ENCODE measurements around the gene SPTBN1. TPM values are rescaled to one million over a fixed set of nuclear protein-coding genes. Genes with fewer than 3 reads are reported as not detected.
A peak's percentile ranks its signal among the peaks of the same experiment; 100 is the strongest.

The SPTBN1 gene
- total RNA-seq, 1 donor from 2014 or later, result 53.8 TPM

- DNase-seq, result peak; percentile 51
- H3K9me3 Mint-ChIP-seq, result no peaks in the 10 kb centered on the region
- H3K27me3 Mint-ChIP-seq, result peaks cover 9% of the 10 kb centered on the region
- no peak overlapping the region for H3K27ac Mint-ChIP-seq
- H3K4me3 Mint-ChIP-seq, result no peak overlapping the region
- H3K4me1 Mint-ChIP-seq, result no peaks in the 10 kb centered on the region
- no peaks in the 10 kb centered on the region for H3K36me3 Mint-ChIP-seq (ENCODE audit: low read depth)
- intact Hi-C loops (cut with micrococcal nuclease), result no loop called here
Measured at GRCh38 chr2:54469484-54470053, 13.4 kb downstream of the SPTBN1 start.

- no peak overlapping the region for H3K27ac Mint-ChIP-seq
- intact Hi-C loops (cut with micrococcal nuclease), result no loop called here
- H3K4me1 Mint-ChIP-seq, result no peaks in the 10 kb centered on the region
- DNase-seq, result peak; percentile 26
- no peaks in the 10 kb centered on the region for H3K36me3 Mint-ChIP-seq (ENCODE audit: low read depth)
- H3K27me3 Mint-ChIP-seq, result peaks cover 5% of the 10 kb centered on the region
- no peak overlapping the region for H3K4me3 Mint-ChIP-seq
- no peaks in the 10 kb centered on the region for H3K9me3 Mint-ChIP-seq
Measured at GRCh38 chr2:54470266-54470938, 14.3 kb downstream of the SPTBN1 start.

GRCh38 chr2:54471221-54471711 is 15.1 kb downstream of the SPTBN1 start:
- no peaks in the 10 kb centered on the region for H3K4me1 Mint-ChIP-seq
- H3K36me3 Mint-ChIP-seq (ENCODE audit: low read depth), result no peaks in the 10 kb centered on the region
- peak; percentile 29 for DNase-seq
- H3K4me3 Mint-ChIP-seq, result no peak overlapping the region
- H3K27ac Mint-ChIP-seq, result no peak overlapping the region
- H3K9me3 Mint-ChIP-seq, result no peaks in the 10 kb centered on the region
- intact Hi-C loops (cut with micrococcal nuclease), result loop anchor here (1.0 kb wide), 1 partner anchor 20 kb away; no protein-coding TSS in a partner anchor
- peaks cover 5% of the 10 kb centered on the region for H3K27me3 Mint-ChIP-seq

GRCh38 chr2:54473851-54474250 is 17.7 kb downstream of the SPTBN1 start:
- peaks cover 2% of the 10 kb centered on the region for H3K27me3 Mint-ChIP-seq
- no peak for DNase-seq

GRCh38 chr2:54475285-54475684 is 19.2 kb downstream of the SPTBN1 start:
- Mint-ChIP-seq H3K4me3 (no peak overlapping the region), H3K36me3 (ENCODE audit: low read depth) (no peaks in the 10 kb centered on the region), H3K4me1 (no peaks in the 10 kb centered on the region), H3K27me3 (peaks cover 2% of the 10 kb centered on the region), H3K9me3 (no peaks in the 10 kb centered on the region), H3K27ac (no peak overlapping the region)
- intact Hi-C loops (cut with micrococcal nuclease), result no loop called here
- DNase-seq, result no peak

More at GRCh38 chr2:54473851-54474250, 17.7 kb downstream of the SPTBN1 start:
- Mint-ChIP-seq H3K36me3 (ENCODE audit: low read depth) (no peaks in the 10 kb centered on the region), H3K4me1 (no peaks in the 10 kb centered on the region), H3K9me3 (no peaks in the 10 kb centered on the region), H3K4me3 (no peak overlapping the region), H3K27ac (no peak overlapping the region)
- intact Hi-C loops (cut with micrococcal nuclease), result no loop called here

GRCh38 chr2:54475919-54476318 is 19.8 kb downstream of the SPTBN1 start:
- intact Hi-C loops (cut with micrococcal nuclease), result no loop called here
- H3K36me3 Mint-ChIP-seq (ENCODE audit: low read depth), result no peaks in the 10 kb centered on the region
- H3K9me3 Mint-ChIP-seq, result no peaks in the 10 kb centered on the region
- H3K27me3 Mint-ChIP-seq, result peaks cover 2% of the 10 kb centered on the region
- DNase-seq, result no peak
- no peaks in the 10 kb centered on the region for H3K4me1 Mint-ChIP-seq
- H3K4me3 Mint-ChIP-seq, result no peak overlapping the region
- H3K27ac Mint-ChIP-seq, result no peak overlapping the region

GRCh38 chr2:54476852-54477251 is 20.7 kb downstream of the SPTBN1 start:
- intact Hi-C loops (cut with micrococcal nuclease), result no loop called here

GRCh38 chr2:54477896-54478295 is 21.8 kb downstream of the SPTBN1 start:
- H3K27me3 Mint-ChIP-seq, result peaks cover 2% of the 10 kb centered on the region

More at GRCh38 chr2:54476852-54477251, 20.7 kb downstream of the SPTBN1 start:
- Mint-ChIP-seq H3K27ac (no peak overlapping the region), H3K9me3 (no peaks in the 10 kb centered on the region), H3K4me1 (no peaks in the 10 kb centered on the region), H3K36me3 (ENCODE audit: low read depth) (no peaks in the 10 kb centered on the region), H3K27me3 (peaks cover 2% of the 10 kb centered on the region), H3K4me3 (no peak overlapping the region)
- no peak for DNase-seq

GRCh38 chr2:54478899-54479298 is 22.8 kb downstream of the SPTBN1 start:
- H3K27ac Mint-ChIP-seq, result no peak overlapping the region
- H3K4me3 Mint-ChIP-seq, result no peak overlapping the region
- intact Hi-C loops (cut with micrococcal nuclease), result no loop called here
- peaks cover 2% of the 10 kb centered on the region for H3K27me3 Mint-ChIP-seq
- no peaks in the 10 kb centered on the region for H3K4me1 Mint-ChIP-seq
- no peaks in the 10 kb centered on the region for H3K36me3 Mint-ChIP-seq (ENCODE audit: low read depth)
- no peak for DNase-seq
- H3K9me3 Mint-ChIP-seq, result no peaks in the 10 kb centered on the region

More at GRCh38 chr2:54477896-54478295, 21.8 kb downstream of the SPTBN1 start:
- Mint-ChIP-seq H3K27ac (no peak overlapping the region), H3K9me3 (no peaks in the 10 kb centered on the region), H3K4me1 (no peaks in the 10 kb centered on the region), H3K4me3 (no peak overlapping the region), H3K36me3 (ENCODE audit: low read depth) (no peaks in the 10 kb centered on the region)
- intact Hi-C loops (cut with micrococcal nuclease), result no loop called here
- no peak for DNase-seq

- H3K27me3 Mint-ChIP-seq, result peaks cover 2% of the 10 kb centered on the region
- DNase-seq, result no peak
- H3K9me3 Mint-ChIP-seq, result no peaks in the 10 kb centered on the region
- no peaks in the 10 kb centered on the region for H3K36me3 Mint-ChIP-seq (ENCODE audit: low read depth)
- no peaks in the 10 kb centered on the region for H3K4me1 Mint-ChIP-seq
- intact Hi-C loops (cut with micrococcal nuclease), result no loop called here
- H3K4me3 Mint-ChIP-seq, result no peak overlapping the region
- H3K27ac Mint-ChIP-seq, result no peak overlapping the region
Measured at GRCh38 chr2:54479424-54479823, 23.3 kb downstream of the SPTBN1 start.

- intact Hi-C loops (cut with micrococcal nuclease), result no loop called here
- H3K4me3 Mint-ChIP-seq, result no peak overlapping the region
- no peak for DNase-seq
- H3K27ac Mint-ChIP-seq, result no peak overlapping the region
- H3K9me3 Mint-ChIP-seq, result no peaks in the 10 kb centered on the region
- peaks cover 2% of the 10 kb centered on the region for H3K27me3 Mint-ChIP-seq
- H3K4me1 Mint-ChIP-seq, result no peaks in the 10 kb centered on the region
- no peaks in the 10 kb centered on the region for H3K36me3 Mint-ChIP-seq (ENCODE audit: low read depth)
Measured at GRCh38 chr2:54480025-54480424, 23.9 kb downstream of the SPTBN1 start.

- no peak overlapping the region for H3K4me3 Mint-ChIP-seq
- peaks cover 2% of the 10 kb centered on the region for H3K27me3 Mint-ChIP-seq
- H3K27ac Mint-ChIP-seq, result no peak overlapping the region
- intact Hi-C loops (cut with micrococcal nuclease), result no loop called here
- H3K36me3 Mint-ChIP-seq (ENCODE audit: low read depth), result no peaks in the 10 kb centered on the region
- no peaks in the 10 kb centered on the region for H3K9me3 Mint-ChIP-seq
- H3K4me1 Mint-ChIP-seq, result no peaks in the 10 kb centered on the region
- DNase-seq, result no peak
Measured at GRCh38 chr2:54481686-54482085, 25.6 kb downstream of the SPTBN1 start.

GRCh38 chr2:54482715-54483114 is 26.6 kb downstream of the SPTBN1 start:
- DNase-seq, result no peak
- no peaks in the 10 kb centered on the region for H3K9me3 Mint-ChIP-seq
- peaks cover 2% of the 10 kb centered on the region for H3K27me3 Mint-ChIP-seq
- no peak overlapping the region for H3K4me3 Mint-ChIP-seq
- intact Hi-C loops (cut with micrococcal nuclease), result no loop called here
- no peak overlapping the region for H3K27ac Mint-ChIP-seq
- no peaks in the 10 kb centered on the region for H3K4me1 Mint-ChIP-seq
- H3K36me3 Mint-ChIP-seq (ENCODE audit: low read depth), result no peaks in the 10 kb centered on the region

- intact Hi-C loops (cut with micrococcal nuclease), result no loop called here
- no peak for DNase-seq
- Mint-ChIP-seq H3K9me3 (no peaks in the 10 kb centered on the region), H3K36me3 (ENCODE audit: low read depth) (no peaks in the 10 kb centered on the region), H3K27ac (no peak overlapping the region), H3K4me1 (no peaks in the 10 kb centered on the region), H3K27me3 (peaks cover 2% of the 10 kb centered on the region), H3K4me3 (no peak overlapping the region)
Measured at GRCh38 chr2:54483426-54483825, 27.3 kb downstream of the SPTBN1 start.

All from activated CD4-positive, alpha-beta T cell treated with anti-CD3 and anti-CD28 coated beads, Interleukin-2, amount 10 ng/mL, durations not matched to agents 24 days and 14 days (primary cell).